Measurements from ENCODE around the gene TIMM21. TPM values are rescaled to one million over a fixed set of nuclear protein-coding genes. Genes with fewer than 3 reads are reported as not detected.

Gene TIMM21
- total RNA-seq, 1 experiment from 2014 or later, result 46.0 TPM

DNA sequence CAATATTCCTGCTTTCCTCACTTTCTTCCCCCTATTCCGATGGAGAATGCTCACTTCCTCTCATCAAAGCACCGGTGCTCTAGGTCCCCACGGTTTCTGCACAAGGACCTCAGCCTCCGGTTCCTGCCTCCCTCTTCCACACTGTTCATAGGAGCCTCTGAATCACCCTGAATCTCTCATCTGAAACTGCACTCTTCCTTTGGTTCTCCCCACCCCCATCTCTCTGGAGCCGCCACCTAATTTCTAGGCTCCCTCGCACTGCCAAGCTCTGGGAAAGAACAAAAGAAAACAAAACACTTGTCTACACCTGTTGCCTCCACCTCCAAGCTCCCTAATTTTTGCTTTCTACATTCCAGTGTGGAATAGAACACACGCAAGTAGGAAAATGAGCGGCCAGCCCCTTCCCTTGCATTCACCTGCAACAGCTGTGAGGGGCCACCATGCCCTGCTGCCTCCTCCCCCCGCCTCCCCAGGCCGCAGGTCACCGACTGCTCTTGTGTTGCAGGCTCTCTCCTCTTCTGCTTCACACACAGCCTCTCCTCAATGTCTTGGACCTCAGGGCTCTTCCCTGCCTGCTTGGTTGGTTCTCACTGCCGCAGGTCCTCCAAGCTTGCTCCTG, 10.3 kb upstream of the TIMM21 start:
- no peak overlapping the region for H3K56ac ChIP-seq (ENCODE audit: insufficient read length, low read depth, low read length)
- H3K79me2 ChIP-seq (ENCODE audit: insufficient read depth, low read length), result no peaks in the 10 kb centered on the region
- no peak overlapping the region for H3K27ac ChIP-seq (ENCODE audit: insufficient read length, low read depth, low read length)
- H4K20me1 ChIP-seq (ENCODE audit: control insufficient read depth, insufficient read depth, insufficient read length), result no peaks in the 10 kb centered on the region
- Mint-ChIP-seq H3K9me3 (no peaks in the 10 kb centered on the region), H3K27me3 (ENCODE audit: low read depth) (peaks cover 10% of the 10 kb centered on the region), H3K27ac (no peak overlapping the region), H3K4me1 (peaks cover 6 to 14% of the 10 kb centered on the region in 2 experiments; a peak in 3 of 4 replicates), H3K36me3 (ENCODE audit: insufficient read depth in 1 of 3, low read depth in 3 of 3) (no peaks in the 10 kb centered on the region; a peak in 1 of 7 replicates), H3K4me3 (no peak overlapping the region)
- no peaks in the 10 kb centered on the region for H3K27me3 ChIP-seq (ENCODE audit: insufficient read depth, low read length)
- no peak overlapping the region for H2BK120ac ChIP-seq (ENCODE audit: low read depth, low read length, poor library complexity, severe bottlenecking)
- no peak overlapping the region for H2BK12ac ChIP-seq (ENCODE audit: insufficient read length, low read depth, low read length)
- H3K14ac ChIP-seq (ENCODE audit: insufficient read depth, low read length), result no peak overlapping the region
- no peak overlapping the region for H2BK5ac ChIP-seq (ENCODE audit: insufficient read length, low read length)
- H3K79me1 ChIP-seq (ENCODE audit: insufficient read depth, low read depth, low read length, poor library complexity, severe bottlenecking), result no peaks in the 10 kb centered on the region
- H2BK20ac ChIP-seq (ENCODE audit: low read depth, low read length, poor library complexity, severe bottlenecking), result no peak overlapping the region
- 0 out of 2 replicates have a peak, but pooled peaks cover 3% of the 10 kb centered on the region for H3K4me1 ChIP-seq (ENCODE audit: insufficient read depth, low read length)
- H3K9me3 ChIP-seq (ENCODE audit: control insufficient read depth, low read depth, low read length), result no peaks in the 10 kb centered on the region
- no peak overlapping the region for H3K9ac ChIP-seq (ENCODE audit: extremely low read depth, insufficient read length, low read length)
- no peak overlapping the region for H4K5ac ChIP-seq (ENCODE audit: insufficient read length, low read depth, low read length)
- no peak overlapping the region for H3T11ph ChIP-seq (ENCODE audit: low read length)
- H3K18ac ChIP-seq (ENCODE audit: insufficient read length, low read depth, low read length), result no peak overlapping the region
- no peak overlapping the region for H4K91ac ChIP-seq (ENCODE audit: insufficient read length, low read depth, low read length)
- H2AFZ ChIP-seq (ENCODE audit: low read length), result no peak overlapping the region
- H3K23ac ChIP-seq (ENCODE audit: insufficient read length, low read depth, low read length), result no peak overlapping the region
- no peak overlapping the region for H2BK15ac ChIP-seq (ENCODE audit: low read depth, low read length)
- H4K8ac ChIP-seq (replicated peaks; ENCODE audit: insufficient read length, low read depth, low read length), result no peak overlapping the region
- TF ChIP-seq, protein P1, sequence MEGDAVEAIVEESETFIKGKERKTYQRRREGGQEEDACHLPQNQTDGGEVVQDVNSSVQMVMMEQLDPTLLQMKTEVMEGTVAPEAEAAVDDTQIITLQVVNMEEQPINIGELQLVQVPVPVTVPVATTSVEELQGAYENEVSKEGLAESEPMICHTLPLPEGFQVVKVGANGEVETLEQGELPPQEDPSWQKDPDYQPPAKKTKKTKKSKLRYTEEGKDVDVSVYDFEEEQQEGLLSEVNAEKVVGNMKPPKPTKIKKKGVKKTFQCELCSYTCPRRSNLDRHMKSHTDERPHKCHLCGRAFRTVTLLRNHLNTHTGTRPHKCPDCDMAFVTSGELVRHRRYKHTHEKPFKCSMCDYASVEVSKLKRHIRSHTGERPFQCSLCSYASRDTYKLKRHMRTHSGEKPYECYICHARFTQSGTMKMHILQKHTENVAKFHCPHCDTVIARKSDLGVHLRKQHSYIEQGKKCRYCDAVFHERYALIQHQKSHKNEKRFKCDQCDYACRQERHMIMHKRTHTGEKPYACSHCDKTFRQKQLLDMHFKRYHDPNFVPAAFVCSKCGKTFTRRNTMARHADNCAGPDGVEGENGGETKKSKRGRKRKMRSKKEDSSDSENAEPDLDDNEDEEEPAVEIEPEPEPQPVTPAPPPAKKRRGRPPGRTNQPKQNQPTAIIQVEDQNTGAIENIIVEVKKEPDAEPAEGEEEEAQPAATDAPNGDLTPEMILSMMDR (conservative IDR thresholded peaks at IDR 0.05), result no peak
- no peak overlapping the region for H2AK5ac ChIP-seq (ENCODE audit: insufficient read length, low read length)
- H3K4me2 ChIP-seq (ENCODE audit: insufficient read depth, insufficient read length, low read length), result no peak overlapping the region
- no peak overlapping the region for H3K4ac ChIP-seq (ENCODE audit: low read depth, low read length)
- H3K23me2 ChIP-seq (ENCODE audit: insufficient read length, low read depth, low read length, poor library complexity, severe bottlenecking), result no peaks in the 10 kb centered on the region
- DNase-seq, result no peak
- WGBS (ENCODE audit: extremely low coverage, insufficient read length, low lambda C conversion rate), result no CpG with 5 or more reads among the region's 12 CpGs
